ENCODE data around the gene AKAP17A. TPM values are rescaled to one million over a fixed set of nuclear protein-coding genes. Genes with fewer than 3 reads are reported as not detected.

AKAP17A gene
- total RNA-seq, 1 donor from 2014 or later: 39.8 TPM

GRCh38 chrX:1600406-1601050, 9.1 kb downstream of the AKAP17A start:
- no peaks in the 10 kb centered on the region for H3K4me1 ChIP-seq
- DNase-seq: no peak
- H3K27me3 ChIP-seq (ENCODE audit: low read depth): no peaks in the 10 kb centered on the region
- no peak for ATAC-seq
- no peak for TF ChIP-seq CTCF (IDR thresholded peaks at IDR 0.05)
- H3K9me3 ChIP-seq: peaks cover 8% of the 10 kb centered on the region
- intact Hi-C loops (cut with DNase I): no loop called here
- no peak overlapping the region for H3K4me3 ChIP-seq
- no peak overlapping the region for H3K27ac ChIP-seq
- peaks cover 77% of the 10 kb centered on the region for H3K36me3 ChIP-seq

GRCh38 chrX:1601051-1601767, 9.8 kb downstream of the AKAP17A start:
- ATAC-seq: no peak
- H3K9me3 ChIP-seq: peaks cover 8% of the 10 kb centered on the region

GRCh38 chrX:1601768-1602085, 10.3 kb downstream of the AKAP17A start:
- Histone ChIP-seq H3K4me1 (no peaks in the 10 kb centered on the region), H3K4me3 (no peak overlapping the region), H3K27ac (no peak overlapping the region), H3K27me3 (ENCODE audit: low read depth) (no peaks in the 10 kb centered on the region), H3K9me3 (peaks cover 8% of the 10 kb centered on the region), H3K36me3 (peaks cover 68% of the 10 kb centered on the region)
- intact Hi-C loops (cut with DNase I): no loop called here
- no peak for TF ChIP-seq CTCF (IDR thresholded peaks at IDR 0.05)
- DNase-seq (peak; percentile 21), ATAC-seq (no peak)

More at GRCh38 chrX:1601051-1601767, 9.8 kb downstream of the AKAP17A start:
- Histone ChIP-seq H3K4me3 (no peak overlapping the region), H3K27ac (no peak overlapping the region), H3K4me1 (no peaks in the 10 kb centered on the region), H3K27me3 (ENCODE audit: low read depth) (no peaks in the 10 kb centered on the region), H3K36me3 (peaks cover 70% of the 10 kb centered on the region)
- peak; percentile 38 for DNase-seq
- no peak for TF ChIP-seq CTCF (IDR thresholded peaks at IDR 0.05)
- intact Hi-C loops (cut with DNase I): no loop called here

- H3K4me1 ChIP-seq: no peaks in the 10 kb centered on the region
- no peak overlapping the region for H3K4me3 ChIP-seq
- peaks cover 62% of the 10 kb centered on the region for H3K36me3 ChIP-seq
- DNase-seq (no peak), ATAC-seq (no peak)
- no peaks in the 10 kb centered on the region for H3K27me3 ChIP-seq (ENCODE audit: low read depth)
- peaks cover 8% of the 10 kb centered on the region for H3K9me3 ChIP-seq
- H3K27ac ChIP-seq: no peak overlapping the region
- intact Hi-C loops (cut with DNase I): no loop called here
- TF ChIP-seq CTCF (IDR thresholded peaks at IDR 0.05): no peak
Measured at GRCh38 chrX:1602299-1602698, 10.9 kb downstream of the AKAP17A start.

- intact Hi-C loops (cut with DNase I): no loop called here
- TF ChIP-seq CTCF (IDR thresholded peaks at IDR 0.05): no peak
- ATAC-seq: no peak
Measured at GRCh38 chrX:1606496-1606895, 15.1 kb downstream of the AKAP17A start.

More at GRCh38 chrX:1606496-1606895, 15.1 kb downstream of the AKAP17A start:
- no peak for DNase-seq
- Histone ChIP-seq H3K4me3 (no peak overlapping the region), H3K27me3 (ENCODE audit: low read depth) (no peaks in the 10 kb centered on the region), H3K9me3 (peaks cover 8% of the 10 kb centered on the region), H3K4me1 (no peaks in the 10 kb centered on the region), H3K27ac (no peak overlapping the region), H3K36me3 (peaks cover 20% of the 10 kb centered on the region)
